DMS 273 (cell line): Measurements from ENCODE around the gene SKIDA1.

Experiments used
- DNase-seq: peaks from one replicate; lab custom pipeline; 2025; ENCODE audit not compliant: unreplicated experiment; lab: John Stamatoyannopoulos, UW

SKIDA1 gene

GRCh38 chr10:21517134-21518031, 8.1 kb downstream of the SKIDA1 start:
- DNase-seq, result peak; percentile 84

GRCh38 chr10:21516242-21517131, 9.0 kb downstream of the SKIDA1 start:
- DNase-seq, result peak; percentile 85

GRCh38 chr10:21515361-21516241, 9.9 kb downstream of the SKIDA1 start:
- no peak for DNase-seq

GRCh38 chr10:21514818-21515351, 10.6 kb downstream of the SKIDA1 start:
- DNase-seq, result no peak

GRCh38 chr10:21514129-21514817, 11.2 kb downstream of the SKIDA1 start:
- no peak for DNase-seq

GRCh38 chr10:21513405-21513788, 12.1 kb downstream of the SKIDA1 start:
- DNase-seq, result no peak

- DNase-seq, result no peak
Observed at GRCh38 chr10:21512573-21513404, 12.7 kb downstream of the SKIDA1 start.

GRCh38 chr10:21511946-21512572, 13.4 kb downstream of the SKIDA1 start:
- DNase-seq, result no peak

- DNase-seq, result no peak
Observed at GRCh38 chr10:21511095-21511570, 14.3 kb downstream of the SKIDA1 start.

GRCh38 chr10:21510241-21511094, 15.0 kb downstream of the SKIDA1 start:
- DNase-seq, result no peak

- no peak for DNase-seq
Observed at GRCh38 chr10:21509341-21510240, 15.9 kb downstream of the SKIDA1 start.

- no peak for DNase-seq
Observed at GRCh38 chr10:21508706-21509331, 16.7 kb downstream of the SKIDA1 start.

- no peak for DNase-seq
Observed at GRCh38 chr10:21507150-21507549, 18.3 kb downstream of the SKIDA1 start.

- DNase-seq, result no peak
Observed at GRCh38 chr10:21506351-21506750, 19.1 kb downstream of the SKIDA1 start.

- no peak for DNase-seq
Observed at GRCh38 chr10:21505711-21506278, 19.7 kb downstream of the SKIDA1 start.

- DNase-seq, result no peak
Observed at GRCh38 chr10:21503542-21503941, 21.9 kb downstream of the SKIDA1 start.
